Measurements from ENCODE around the gene TRIM43B.
"Not testable (repeated sequence)": the region's sequence is repeated elsewhere in the genome, so short reads cannot be mapped to it uniquely, and the experiment has no call there.

Gene TRIM43B

DNA sequence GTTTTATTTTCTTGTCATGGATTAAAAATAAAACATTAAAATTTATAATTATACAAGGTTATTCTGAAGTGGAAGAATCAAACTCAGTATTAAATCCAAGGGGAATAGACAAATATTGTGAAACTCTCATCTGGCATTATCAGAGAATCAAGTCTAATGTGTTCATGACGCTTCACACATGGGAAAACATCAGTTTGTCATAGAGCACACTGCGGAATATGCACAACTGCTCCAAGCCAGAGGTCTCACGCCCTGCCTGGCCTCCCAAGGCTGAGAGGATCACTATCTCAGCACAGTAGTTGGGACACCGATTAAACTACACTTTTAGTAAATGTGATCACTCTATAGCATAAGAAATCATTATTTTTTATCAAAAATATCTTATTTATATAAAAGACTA lies 20.7 kb upstream of the TRIM43B start:
- Histone ChIP-seq H3K9me3 (ENCODE audit: control insufficient read depth, low read length) (no peaks in the 10 kb centered on the region), H3K27me3 (replicated peaks; ENCODE audit: control insufficient read depth, insufficient read depth, low read length, poor library complexity, severe bottlenecking) (no peaks in the 10 kb centered on the region), H3K27ac (ENCODE audit: insufficient read depth, low read length, poor library complexity, severe bottlenecking) (no peak overlapping the region), H3K4me1 (ENCODE audit: control insufficient read depth, insufficient read depth, low read length, poor library complexity, severe bottlenecking) (no peaks in the 10 kb centered on the region), H3K36me3 (ENCODE audit: control insufficient read depth, insufficient read depth, low read length) (no peaks in the 10 kb centered on the region), H3K4me3 (ENCODE audit: insufficient read depth, low read depth, low read length, poor library complexity, severe bottlenecking) (no peak overlapping the region)
- DNase-seq, result no peak

DNA sequence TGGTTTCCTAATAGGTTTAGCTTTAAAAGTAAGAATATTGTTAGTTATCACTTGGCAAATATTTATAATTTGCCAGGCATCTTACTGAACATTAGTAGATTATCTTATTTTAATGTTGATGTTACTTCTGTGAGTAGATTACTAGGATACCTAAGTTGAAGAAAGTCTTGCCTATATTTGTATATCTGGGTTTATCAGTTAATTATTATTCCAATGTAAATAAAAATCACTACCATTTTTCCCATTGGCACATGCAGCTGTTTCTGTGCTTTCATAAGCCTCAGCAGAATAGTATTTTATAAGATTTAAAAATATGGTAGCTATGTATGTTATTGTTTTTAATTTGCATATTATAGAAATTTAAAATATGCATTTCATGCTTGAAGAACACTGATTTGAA lies 16.3 kb upstream of the TRIM43B start:
- Histone ChIP-seq H3K4me3 (ENCODE audit: insufficient read depth, low read depth, low read length, poor library complexity, severe bottlenecking) (no peak overlapping the region), H3K4me1 (ENCODE audit: control insufficient read depth, insufficient read depth, low read length, poor library complexity, severe bottlenecking) (no peaks in the 10 kb centered on the region), H3K36me3 (ENCODE audit: control insufficient read depth, insufficient read depth, low read length) (no peaks in the 10 kb centered on the region), H3K27me3 (replicated peaks; ENCODE audit: control insufficient read depth, insufficient read depth, low read length, poor library complexity, severe bottlenecking) (no peaks in the 10 kb centered on the region), H3K27ac (ENCODE audit: insufficient read depth, low read length, poor library complexity, severe bottlenecking) (no peak overlapping the region), H3K9me3 (ENCODE audit: control insufficient read depth, low read length) (no peaks in the 10 kb centered on the region)
- no peak for DNase-seq

DNA sequence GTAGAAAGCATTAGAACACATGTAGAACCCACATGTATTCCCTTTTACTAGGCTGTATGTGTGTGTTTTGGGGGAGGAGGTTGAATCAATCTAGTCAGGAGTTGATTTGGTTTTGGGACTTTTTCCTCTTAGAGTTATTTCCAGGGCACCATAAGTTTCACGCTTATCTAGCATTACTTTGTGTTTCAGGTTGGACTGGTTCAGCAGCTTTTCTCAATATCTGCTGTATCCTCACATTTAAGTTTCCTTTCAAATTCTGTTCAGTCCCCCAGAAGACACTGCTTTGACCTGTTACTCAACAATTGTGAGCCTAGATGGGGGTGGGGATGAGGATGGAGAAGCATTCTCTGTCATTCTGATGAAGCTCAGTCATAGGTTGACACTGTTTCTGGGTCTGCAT lies 7.5 kb upstream of the TRIM43B start:
- H3K27me3 ChIP-seq (replicated peaks; ENCODE audit: control insufficient read depth, insufficient read depth, low read length, poor library complexity, severe bottlenecking); H3K4me3 ChIP-seq (ENCODE audit: insufficient read depth, low read depth, low read length, poor library complexity, severe bottlenecking); H3K36me3 ChIP-seq (ENCODE audit: control insufficient read depth, insufficient read depth, low read length); DNase-seq; H3K27ac ChIP-seq (ENCODE audit: insufficient read depth, low read length, poor library complexity, severe bottlenecking); H3K9me3 ChIP-seq (ENCODE audit: control insufficient read depth, low read length); H3K4me1 ChIP-seq (ENCODE audit: control insufficient read depth, insufficient read depth, low read length, poor library complexity, severe bottlenecking): not testable (repeated sequence)

DNA sequence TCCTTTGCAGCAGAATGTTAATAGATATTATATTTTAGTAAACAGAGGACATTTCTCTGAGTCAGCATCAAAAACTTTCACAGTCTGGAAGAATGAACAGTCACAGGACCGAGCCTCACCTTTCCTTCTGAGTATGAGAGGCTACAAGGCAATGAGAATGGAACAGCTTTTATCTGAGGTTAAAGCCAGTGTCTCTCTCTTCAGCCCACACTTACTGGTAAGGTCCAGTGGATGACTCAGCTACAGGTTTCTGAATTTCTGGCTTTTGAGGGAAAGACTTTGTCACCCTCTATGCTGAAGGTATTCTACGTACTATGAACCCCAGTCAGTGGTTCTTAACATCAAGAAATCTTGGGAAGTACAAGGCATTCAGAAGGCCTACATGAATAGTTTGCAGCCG lies 9.5 kb downstream of the TRIM43B start:
- not testable (repeated sequence) for H3K4me3 ChIP-seq (ENCODE audit: insufficient read depth, low read depth, low read length, poor library complexity, severe bottlenecking); DNase-seq

DNA sequence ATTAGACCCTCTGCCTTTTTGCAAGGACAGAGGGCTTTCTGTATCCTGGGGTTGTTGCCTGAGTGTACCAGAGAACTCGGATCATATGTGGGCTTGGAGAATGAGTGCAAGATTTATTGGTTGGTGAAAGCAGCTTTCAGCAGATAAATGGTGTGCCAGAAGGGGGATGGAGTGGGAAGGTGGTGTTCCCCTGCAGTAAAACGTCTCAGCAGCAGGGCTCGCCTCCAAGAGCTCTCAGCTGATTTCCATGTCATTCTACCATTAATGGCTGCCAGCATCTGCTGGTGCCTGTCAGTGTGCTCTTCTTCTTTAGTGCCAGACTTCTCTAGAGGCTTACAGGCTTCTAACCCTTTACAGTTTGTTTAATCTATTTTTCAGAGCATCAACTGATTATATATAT lies 16.6 kb downstream of the TRIM43B start:
- not testable (repeated sequence) for DNase-seq; H3K27me3 ChIP-seq (replicated peaks; ENCODE audit: control insufficient read depth, insufficient read depth, low read length, poor library complexity, severe bottlenecking)

More for the DNA sequence above, 9.5 kb downstream of the TRIM43B start:
- H3K9me3 ChIP-seq (ENCODE audit: control insufficient read depth, low read length); H3K27me3 ChIP-seq (replicated peaks; ENCODE audit: control insufficient read depth, insufficient read depth, low read length, poor library complexity, severe bottlenecking); H3K36me3 ChIP-seq (ENCODE audit: control insufficient read depth, insufficient read depth, low read length); H3K27ac ChIP-seq (ENCODE audit: insufficient read depth, low read length, poor library complexity, severe bottlenecking); H3K4me1 ChIP-seq (ENCODE audit: control insufficient read depth, insufficient read depth, low read length, poor library complexity, severe bottlenecking): not testable (repeated sequence)

DNA sequence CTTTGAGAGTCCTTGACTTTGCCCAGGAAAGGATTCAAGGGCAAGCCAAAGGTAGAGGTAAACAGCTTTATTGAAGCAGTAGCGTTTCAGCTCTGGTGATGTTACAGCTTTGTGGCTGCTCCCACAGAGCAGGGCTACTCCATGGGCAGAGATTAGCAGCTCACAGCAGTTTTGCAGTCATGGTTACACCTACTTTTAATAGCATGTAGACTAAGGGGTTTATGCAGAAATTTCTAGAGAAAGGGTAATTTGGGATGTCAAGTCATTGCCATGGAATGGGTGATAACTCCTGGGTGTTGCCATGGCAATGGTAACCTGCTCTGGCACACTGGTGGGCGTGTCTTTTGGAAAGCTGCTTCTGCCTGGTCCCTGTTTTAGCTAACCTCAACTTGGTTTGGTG lies 18.0 kb downstream of the TRIM43B start:
- DNase-seq; H3K27ac ChIP-seq (ENCODE audit: insufficient read depth, low read length, poor library complexity, severe bottlenecking); H3K9me3 ChIP-seq (ENCODE audit: control insufficient read depth, low read length); H3K36me3 ChIP-seq (ENCODE audit: control insufficient read depth, insufficient read depth, low read length); H3K4me1 ChIP-seq (ENCODE audit: control insufficient read depth, insufficient read depth, low read length, poor library complexity, severe bottlenecking); H3K4me3 ChIP-seq (ENCODE audit: insufficient read depth, low read depth, low read length, poor library complexity, severe bottlenecking); H3K27me3 ChIP-seq (replicated peaks; ENCODE audit: control insufficient read depth, insufficient read depth, low read length, poor library complexity, severe bottlenecking): not testable (repeated sequence)

More for the DNA sequence above, 16.6 kb downstream of the TRIM43B start:
- H3K9me3 ChIP-seq (ENCODE audit: control insufficient read depth, low read length); H3K27ac ChIP-seq (ENCODE audit: insufficient read depth, low read length, poor library complexity, severe bottlenecking); H3K36me3 ChIP-seq (ENCODE audit: control insufficient read depth, insufficient read depth, low read length); H3K4me3 ChIP-seq (ENCODE audit: insufficient read depth, low read depth, low read length, poor library complexity, severe bottlenecking); H3K4me1 ChIP-seq (ENCODE audit: control insufficient read depth, insufficient read depth, low read length, poor library complexity, severe bottlenecking): not testable (repeated sequence)

DNA sequence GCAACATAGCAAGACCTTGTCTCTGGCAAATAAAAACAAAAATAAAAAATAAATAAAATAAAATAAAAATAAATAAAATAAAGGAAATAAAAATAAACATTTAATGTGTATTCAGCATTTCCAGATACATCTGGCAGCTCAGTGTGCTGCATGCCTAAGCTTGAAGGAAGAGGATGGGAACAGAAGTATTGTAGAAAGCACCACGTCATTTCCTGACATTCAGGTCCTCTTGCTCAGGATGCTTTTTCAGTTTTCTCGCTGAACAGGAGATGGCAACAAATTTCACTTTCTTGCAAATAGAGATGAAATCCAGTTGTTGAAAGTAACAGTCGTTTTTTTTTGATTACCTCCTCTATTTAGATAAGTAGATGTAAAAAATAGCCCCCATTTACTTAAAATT lies 21.3 kb downstream of the TRIM43B start:
- not testable (repeated sequence) for H3K4me3 ChIP-seq (ENCODE audit: insufficient read depth, low read depth, low read length, poor library complexity, severe bottlenecking); H3K27me3 ChIP-seq (replicated peaks; ENCODE audit: control insufficient read depth, insufficient read depth, low read length, poor library complexity, severe bottlenecking); H3K36me3 ChIP-seq (ENCODE audit: control insufficient read depth, insufficient read depth, low read length); H3K4me1 ChIP-seq (ENCODE audit: control insufficient read depth, insufficient read depth, low read length, poor library complexity, severe bottlenecking); H3K27ac ChIP-seq (ENCODE audit: insufficient read depth, low read length, poor library complexity, severe bottlenecking); H3K9me3 ChIP-seq (ENCODE audit: control insufficient read depth, low read length); DNase-seq

DNA sequence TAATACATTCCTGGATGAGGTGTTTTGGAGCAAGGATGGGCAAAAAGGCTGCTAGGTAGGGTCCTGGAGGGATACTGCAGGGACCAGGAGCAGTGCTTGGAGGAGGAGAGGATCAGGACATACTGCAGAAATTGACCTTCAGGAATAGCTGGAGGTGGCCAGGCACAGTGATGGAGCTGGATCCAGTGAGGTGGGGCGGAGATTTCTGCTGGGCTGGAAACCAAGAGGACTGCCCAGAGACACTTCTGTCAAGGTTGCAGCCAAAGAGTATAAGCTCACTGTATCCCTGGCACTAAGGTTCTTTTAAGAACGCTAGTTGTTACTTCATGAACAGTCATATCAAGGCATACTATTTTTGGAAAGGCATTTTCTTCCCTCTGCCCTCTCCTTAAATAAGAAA lies 39.2 kb downstream of the TRIM43B start:
- not testable (repeated sequence) for H3K9me3 ChIP-seq (ENCODE audit: control insufficient read depth, low read length); H3K27me3 ChIP-seq (replicated peaks; ENCODE audit: control insufficient read depth, insufficient read depth, low read length, poor library complexity, severe bottlenecking); DNase-seq; H3K36me3 ChIP-seq (ENCODE audit: control insufficient read depth, insufficient read depth, low read length); H3K27ac ChIP-seq (ENCODE audit: insufficient read depth, low read length, poor library complexity, severe bottlenecking); H3K4me1 ChIP-seq (ENCODE audit: control insufficient read depth, insufficient read depth, low read length, poor library complexity, severe bottlenecking); H3K4me3 ChIP-seq (ENCODE audit: insufficient read depth, low read depth, low read length, poor library complexity, severe bottlenecking)

DNA sequence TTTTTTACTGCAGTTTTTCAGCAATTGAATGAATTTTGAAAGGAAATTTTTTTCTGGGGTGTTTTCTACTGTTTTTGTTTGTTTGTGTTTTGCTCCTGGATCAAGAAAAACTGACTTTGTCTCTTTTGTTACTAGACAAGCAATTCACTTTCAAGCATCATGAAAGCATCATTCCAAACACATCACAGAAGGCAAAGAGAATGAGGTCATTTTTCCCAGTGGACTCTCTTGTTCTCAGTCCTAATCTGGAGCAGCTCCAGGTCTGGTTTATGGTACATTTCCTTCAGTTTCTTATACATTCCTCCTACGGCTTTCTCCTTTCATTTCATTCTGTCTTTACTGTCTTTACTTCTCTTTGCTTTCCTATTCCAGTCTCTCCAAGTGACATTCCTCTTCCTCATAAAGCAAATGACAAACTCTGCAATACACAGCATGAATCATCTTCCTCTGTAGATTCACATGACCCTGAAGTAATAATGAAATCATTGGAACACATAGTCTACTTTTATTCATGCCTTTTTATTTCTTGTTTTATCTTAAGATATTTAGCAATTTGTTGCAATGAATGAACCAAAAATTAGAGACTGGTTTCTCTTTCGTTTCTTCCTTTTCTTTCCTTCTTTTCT lies 42.0 kb downstream of the TRIM43B start:
- H3K27ac ChIP-seq (ENCODE audit: insufficient read depth, low read length, poor library complexity, severe bottlenecking); DNase-seq; H3K4me1 ChIP-seq (ENCODE audit: control insufficient read depth, insufficient read depth, low read length, poor library complexity, severe bottlenecking); H3K27me3 ChIP-seq (replicated peaks; ENCODE audit: control insufficient read depth, insufficient read depth, low read length, poor library complexity, severe bottlenecking); H3K9me3 ChIP-seq (ENCODE audit: control insufficient read depth, low read length); H3K4me3 ChIP-seq (ENCODE audit: insufficient read depth, low read depth, low read length, poor library complexity, severe bottlenecking); H3K36me3 ChIP-seq (ENCODE audit: control insufficient read depth, insufficient read depth, low read length): not testable (repeated sequence)

DNA sequence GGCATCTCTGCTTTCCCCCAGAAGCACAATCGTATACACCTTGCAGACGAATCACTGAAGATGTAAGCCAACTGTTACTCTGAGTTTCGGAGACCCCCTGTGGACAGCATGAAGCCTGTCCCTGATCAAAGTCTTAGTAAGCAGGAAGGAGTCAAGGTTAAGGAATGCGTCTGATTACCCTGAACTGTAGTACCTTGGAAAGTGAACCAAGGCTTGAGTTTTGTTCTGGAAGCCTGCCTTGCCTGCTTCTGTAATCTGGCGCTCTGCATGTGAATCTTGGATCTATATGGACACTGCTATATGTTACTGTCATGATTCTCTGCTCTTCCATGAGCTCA lies 48.7 kb downstream of the TRIM43B start:
- not testable (repeated sequence) for H3K36me3 ChIP-seq (ENCODE audit: control insufficient read depth, insufficient read depth, low read length); H3K27me3 ChIP-seq (replicated peaks; ENCODE audit: control insufficient read depth, insufficient read depth, low read length, poor library complexity, severe bottlenecking); H3K27ac ChIP-seq (ENCODE audit: insufficient read depth, low read length, poor library complexity, severe bottlenecking); H3K9me3 ChIP-seq (ENCODE audit: control insufficient read depth, low read length); H3K4me3 ChIP-seq (ENCODE audit: insufficient read depth, low read depth, low read length, poor library complexity, severe bottlenecking); DNase-seq; H3K4me1 ChIP-seq (ENCODE audit: control insufficient read depth, insufficient read depth, low read length, poor library complexity, severe bottlenecking)
